ENCODE results near the gene ZNF296.

- no peak for TF ChIP-seq CTCF (IDR thresholded peaks at IDR 0.05)
- TF ChIP-seq POLR2A (IDR thresholded peaks at IDR 0.05): no peak
These were observed 6.1 kb downstream of the ZNF296 start for GRCh38 chr19:45070214-45070613.
